CD4-positive, alpha-beta T cell treated with Interleukin-15 for 4 hours (primary cell): ENCODE measurements around the gene ZNF354B.

Experiments used
- DNase-seq: peaks from one replicate; pipeline ENCODE4 v3.0.0-alpha.2; 2020; ENCODE audit warnings: low spot score

Gene ZNF354B

GRCh38 chr5:178883815-178884430, 24.2 kb downstream of the ZNF354B start:
- no peak for DNase-seq

DNA sequence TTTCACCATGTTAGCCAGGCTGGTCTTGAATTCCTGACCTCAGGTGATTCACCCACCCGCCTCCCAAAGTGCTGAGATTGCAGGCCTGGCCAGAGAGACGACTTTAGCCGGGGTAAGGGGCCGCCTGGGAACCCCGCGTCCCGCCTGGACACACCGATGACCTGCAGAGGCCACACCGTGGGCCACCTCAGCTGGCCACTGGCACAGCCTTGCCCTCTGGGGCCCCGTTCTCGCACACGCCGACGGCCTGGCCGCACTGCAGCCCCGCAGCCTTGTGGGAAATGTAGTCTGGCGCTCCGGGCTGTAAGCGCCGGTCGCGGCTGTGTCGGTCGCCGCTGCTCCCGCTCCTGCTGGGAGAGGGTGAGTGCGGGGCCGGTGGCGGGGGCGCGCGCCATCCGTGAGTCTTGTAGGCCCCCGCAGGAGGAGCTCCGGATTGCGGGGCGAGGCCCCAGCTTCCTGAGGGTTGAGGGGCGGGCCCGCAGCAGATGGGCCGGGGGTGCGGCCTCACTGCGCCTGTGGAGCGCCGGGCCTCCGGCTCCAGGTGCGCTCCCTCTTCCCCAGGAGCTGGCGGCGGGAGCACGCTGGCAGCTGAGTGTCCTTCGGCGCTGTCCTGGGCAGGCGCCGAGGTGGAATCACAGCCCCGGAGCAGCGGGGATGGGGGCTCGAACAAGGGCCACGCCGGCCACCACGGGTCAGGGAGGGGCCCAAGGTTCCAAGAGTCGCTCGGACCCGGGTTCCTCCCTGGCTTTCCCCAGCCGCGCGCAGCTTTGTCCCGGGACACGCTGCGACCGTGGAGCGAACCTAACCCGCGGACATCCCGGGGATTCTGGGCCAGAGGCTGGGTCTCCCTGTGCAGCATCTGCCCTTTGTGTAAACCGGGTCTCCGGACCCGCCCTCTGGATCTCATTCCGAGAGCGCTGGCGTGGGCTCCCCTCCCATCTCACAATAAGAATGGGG, 36.1 kb downstream of the ZNF354B start, which contains the start of gene ZFP2:
TSS of gene ZFP2 (plus strand) at position 299 of the 957 bp plus-strand sequence. CDS start 35,401 bp downstream, outside the sequence.
- DNase-seq: peak; percentile 1

DNA sequence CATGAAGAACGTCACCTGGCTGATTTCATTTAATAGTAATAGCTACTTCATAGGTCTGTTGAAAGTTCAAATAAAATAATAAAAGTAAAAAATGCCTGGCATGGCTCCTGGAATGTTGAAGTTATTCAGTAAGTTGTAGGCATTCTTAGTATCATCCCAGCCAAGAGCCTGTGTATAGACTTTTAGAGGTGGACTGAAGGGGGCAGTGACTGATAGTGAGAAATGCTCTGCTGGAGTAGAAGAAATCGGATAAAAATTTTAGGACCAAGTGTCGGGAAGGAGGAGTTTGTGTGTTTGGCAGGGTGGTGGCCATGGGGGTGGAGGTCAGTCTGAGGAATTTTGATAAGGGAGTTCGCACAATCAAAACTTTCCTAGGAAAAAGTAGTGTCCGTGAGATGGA, 39.5 kb downstream of the ZNF354B start:
- DNase-seq: no peak

GRCh38 chr5:178902849-178903248, 43.1 kb downstream of the ZNF354B start:
- no peak for DNase-seq

GRCh38 chr5:178931846-178932760, 72.3 kb downstream of the ZNF354B start:
- DNase-seq: no peak
